GM12878 (cell line): ENCODE results near the gene LCLAT1. TPM values are rescaled to one million over a fixed set of nuclear protein-coding genes. Genes with fewer than 3 reads are reported as not detected.

Experiments
- ATAC-seq: fragments of 200-7000 bp; cut with Tn5 transposase; 3 replicates; pipeline ENCODE4 v1.9.1; 2020; ENCODE audit warnings: mild to moderate bottlenecking, moderate library complexity
- BruUV-seq: library from RNA; stranded (reverse); fragments of 400-500 nt; replicated peaks from 2 replicates; lab custom pipeline; 2021; lab: Mats Ljungman, UMichigan
- CTCF ChIA-PET: fragments of 300-600 bp; sonication (Branson Sonifier 250); formaldehyde crosslinking; extraction: SDS; loops from one replicate; lab custom pipeline; 2021; ENCODE audit warnings: inconsistent platforms; lab: Yijun Ruan, JAX
- POLR2A ChIA-PET: fragments of 350-600 bp; formaldehyde crosslinking; extraction: SDS; loops from one replicate; lab custom pipeline; 2021; ENCODE audit warnings: inconsistent platforms; lab: Charles Lee
- RAD21 ChIA-PET: fragments of 300-600 bp; sonication (Branson Sonifier 250); formaldehyde crosslinking; loops from one replicate; lab custom pipeline; 2023; ENCODE audit warnings: antibody characterized with exemption; ENCODE audit not compliant: unreplicated experiment; lab: Charles Lee
- SMC1A ChIA-PET: fragments of 300-600 bp; sonication (Branson Sonifier 250); formaldehyde crosslinking; loops from one replicate; lab custom pipeline; 2023; ENCODE audit not compliant: unreplicated experiment, uncharacterized antibody; lab: Charles Lee
- DNase-seq: peaks from one replicate; pipeline ENCODE4 v3.0.0-alpha.2; 2011; ENCODE audit warnings: low read depth, low spot score
- FAIRE-seq: peaks from 3 replicates; lab custom pipeline; 2011; peaks lifted over from hg19 to GRCh38; lab: Jason Lieb, UNC
- H2AFZ ChIP-seq: 2 replicates; pipeline ENCODE4 v1.6.0; 2011; ENCODE audit warnings: low read depth, low read length, control low read depth; ENCODE audit not compliant: control insufficient read depth
- H3K27ac ChIP-seq: 2 replicates; pipeline ENCODE4 v1.5.1; 2011; ENCODE audit warnings: control low read depth; ENCODE audit not compliant: control insufficient read depth, insufficient read depth
- H3K27me3 ChIP-seq, 2 experiments: replicated peaks in 1 of 2; 2 replicates each; pipeline versions ENCODE4 v1.6.0 to v1.6.1; 2011; ENCODE audit warnings: low read length in 1 of 2; ENCODE audit not compliant: control insufficient read depth in 2 of 2, insufficient read depth in 2 of 2
- H3K36me3 ChIP-seq, 2 experiments: 2 replicates each; pipeline ENCODE4 v1.5.1; 2011; ENCODE audit warnings: low read length in 1 of 2; ENCODE audit not compliant: control insufficient read depth in 2 of 2, insufficient read depth in 2 of 2
- H3K4me1 ChIP-seq: 2 replicates; pipeline ENCODE4 v1.6.1; 2011; ENCODE audit warnings: mild to moderate bottlenecking, low read length, moderate library complexity, mixed read lengths; ENCODE audit not compliant: control insufficient read depth, insufficient read depth
- H3K4me2 ChIP-seq: 2 replicates; pipeline ENCODE4 v1.6.0; 2011; ENCODE audit warnings: control low read depth; ENCODE audit not compliant: control insufficient read depth, insufficient read depth
- H3K4me3 ChIP-seq: fragments of 200-600 bp; sonication (generic); 2 replicates; pipeline ENCODE4 v1.5.1; 2016
- H3K79me2 ChIP-seq: 2 replicates; pipeline ENCODE4 v1.6.0; 2011; ENCODE audit warnings: low read length; ENCODE audit not compliant: control insufficient read depth, insufficient read depth
- H3K9ac ChIP-seq: 2 replicates; pipeline ENCODE4 v1.8.0; 2011; ENCODE audit warnings: low read length, control low read depth, mixed read lengths; ENCODE audit not compliant: control insufficient read depth, insufficient read depth
- H3K9me3 ChIP-seq: replicated peaks from 3 replicates; pipeline ENCODE4 v1.5.1; 2011; ENCODE audit warnings: mild to moderate bottlenecking, low read length; ENCODE audit not compliant: control insufficient read depth, insufficient read depth
- H4K20me1 ChIP-seq: 2 replicates; pipeline ENCODE4 v1.6.0; 2011; ENCODE audit not compliant: control insufficient read depth, insufficient read depth
- E2F4 ChIP-seq: IDR thresholded peaks from 2 replicates; pipeline ENCODE4 v1.6.1; 2012; ENCODE audit warnings: low read depth, low read length, improper control_type of control experiment
- E2F8 ChIP-seq: fragments of 450-650 bp; IDR thresholded peaks from 2 replicates; pipeline ENCODE4 v1.6.1; 2018; ENCODE audit warnings: mild to moderate bottlenecking, low read depth, moderate library complexity; ENCODE audit not compliant: partially characterized antibody
- EP300 ChIP-seq, 2 experiments: fragments of 150-350 bp in 1 of 2; IDR thresholded peaks; 2 replicates each; pipeline ENCODE4 v1.6.1; 2011 to 2012; ENCODE audit warnings: low read depth in 2 of 2, low read length in 2 of 2, borderline replicate concordance in 1 of 2, improper control_type of control experiment in 1 of 2, inconsistent platforms in 1 of 2; ENCODE audit not compliant: control insufficient read depth in 1 of 2
- KAT2A ChIP-seq: conservative IDR thresholded peaks from 2 replicates; pipeline ENCODE4 v1.6.1; 2011; ENCODE audit warnings: low read depth, low read length; ENCODE audit not compliant: control insufficient read depth
- MLLT1 ChIP-seq: fragments of 450-650 bp; IDR thresholded peaks from 2 replicates; pipeline ENCODE4 v1.6.1; 2016; ENCODE audit warnings: mild to moderate bottlenecking
- WGBS: methylation state at CpG from one replicate; pipeline ENCODE4 v1.1.6; 2016; ENCODE audit warnings: low lambda C conversion rate; ENCODE audit not compliant: insufficient replicate concordance, insufficient coverage; ENCODE audit errors: missing lambda C conversion rate; 5-methylcytosine and 5-hydroxymethylcytosine counted together
- in situ Hi-C: fragments of 300-500 bp; cut with MboI; formaldehyde crosslinking; loops from 9 replicates; pipeline ENCODE4 v1.14.3; 2018; ENCODE audit warnings: mixed read lengths
- intact Hi-C: fragments of 100-400 bp; cut with micrococcal nuclease; formaldehyde crosslinking; loops from one replicate; pipeline ENCODE4 v1.14.2; 2022; ENCODE audit not compliant: unreplicated experiment
- polyA plus RNA-seq, 11 experiments: library from polyadenylated mRNA; depleted of rRNA in 4 of 11; unstranded in 6 of 11; stranded (reverse) in 5 of 11; fragments of >200 nt; fragmentation: Nextera tagmentation in 4 of 11; fragmentation: Illumina TruSeq in 1 of 11; extraction: Ambion mirVana in 4 of 11; extraction: Trizol in 1 of 11; gene quantifications; 1 replicate in 1 of 11; 2 replicates in 10 of 11; pipeline versions ENCODE4 v1.2.1 to v1.2.3, GENCODE V29; 2011 to 2016; ENCODE audit warnings: inconsistent platforms in 2 of 11, missing spikeins in 2 of 11, low read depth in 1 of 11
- total RNA-seq, 4 experiments: library from RNA; depleted of rRNA in 3 of 4; stranded (reverse); fragments of >200 nt in 3 of 4; fragmentation: Illumina TruSeq in 1 of 4; extraction: Trizol in 1 of 4; gene quantifications; 2 replicates each; pipeline versions ENCODE4 v1.2.1 to v1.2.3, GENCODE V29; 2013 to 2021

The LCLAT1 gene
- total and polyA plus RNA-seq, 10 of the 15 experiments (the other 5 are each of a cell fraction or from before 2014, with no cell fraction given), result 8.1 to 33.0 (median 15.9) TPM

GRCh38 chr2:30448866-30449265, 1.8 kb downstream of the LCLAT1 start (continued):
- TF ChIP-seq MLLT1 (no peak), EP300 (IDR thresholded peaks at IDR 0.05; ENCODE audit: borderline replicate concordance in 1 of 2, control insufficient read depth in 1 of 2, low read depth in 2 of 2, low read length in 2 of 2) (no peak), E2F8 (no peak)

- ATAC-seq, result no peak
- no peak overlapping the region for H2AFZ ChIP-seq
- no peaks in the 10 kb centered on the region for H4K20me1 ChIP-seq
- H3K9me3 ChIP-seq, result no peaks in the 10 kb centered on the region
- TF ChIP-seq E2F4 (no peak), KAT2A (no peak)
- H3K36me3 ChIP-seq, result no peaks in the 10 kb centered on the region
- peaks cover 25% of the 10 kb centered on the region for H3K79me2 ChIP-seq
- RAD21 ChIA-PET, result interaction anchor here (1.0 to 1.5 kb wide), 6 partner anchors 13 to 115 kb away, joined by 3 to 4 read pairs (median 4); no protein-coding TSS in a partner anchor
- no peak overlapping the region for H3K4me3 ChIP-seq
- 82% methylated on average over 1 of the region's 1 CpG for WGBS
- SMC1A ChIA-PET, result interaction anchor here (0.6 to 1.7 kb wide), 14 partner anchors 10 to 285 kb away, joined by 3 to 17 read pairs (median 4); no protein-coding TSS in a partner anchor
- H3K27ac ChIP-seq, result no peak overlapping the region
- no peaks in the 10 kb centered on the region; the same call in 1 of the 2 replicates for H3K4me1 ChIP-seq
- H3K4me2 ChIP-seq, result no peak overlapping the region
- no peak overlapping the region for H3K9ac ChIP-seq
- POLR2A ChIA-PET, result no interaction called here
- intact Hi-C loops (no loop called here), in situ Hi-C loops (no loop called here)
- no peak for FAIRE-seq
- H3K27me3 ChIP-seq, result no peaks in the 10 kb centered on the region
- no peak for DNase-seq
- CTCF ChIA-PET, result interaction anchor here (0.6 to 1.5 kb wide), 9 partner anchors 9 to 285 kb away, joined by 3 to 6 read pairs (median 4); no protein-coding TSS in a partner anchor
- BruUV-seq, result no TSS peak
Observed at GRCh38 chr2:30450025-30450424, 3.0 kb downstream of the LCLAT1 start.
